Keratinocyte (primary cell): ENCODE data around the gene NRF1.
"Not testable (repeated sequence)": the region's sequence is repeated elsewhere in the genome, so short reads cannot be mapped to it uniquely, and the experiment has no call there.

Experiments used
- CTCF ChIP-seq, 3 experiments: IDR thresholded peaks in 1 of 3; conservative IDR thresholded peaks in 1 of 3; optimal IDR thresholded peaks in 1 of 3; 2 replicates in 2 of 3; 3 replicates in 1 of 3; pipeline versions ENCODE3 to v1.5.1; 2011; ENCODE audit warnings: low read length in 3 of 3, mild to moderate bottlenecking in 3 of 3, moderate library complexity in 2 of 3, control low read depth in 1 of 3, inconsistent platforms in 1 of 3; ENCODE audit not compliant: insufficient read depth in 2 of 3; ENCODE audit errors: extremely low read depth in 1 of 3
- EZH2 ChIP-seq: IDR thresholded peaks from one replicate; pipeline ENCODE4 v1.6.1; 2012; ENCODE audit warnings: inconsistent platforms, mild to moderate bottlenecking, low read length, moderate library complexity

- not testable (repeated sequence) for TF ChIP-seq EZH2; CTCF (optimal IDR thresholded peaks at IDR 0.05 in 1 of 3, IDR thresholded peaks at IDR 0.05 in 1 of 3, conservative IDR thresholded peaks at IDR 0.05 in 1 of 3; ENCODE audit: extremely low read depth in 1 of 3, insufficient read depth in 2 of 3, low read length in 3 of 3)
Measured at GRCh38 chr7:129636030-129636550, 24.6 kb downstream of the NRF1 start.
